Spleen (tissue), 7 donors: Measurements from ENCODE around the gene GIT1.

Experiments
- CTCF ChIP-seq, 11 experiments: fragments of 200-600 bp in 7 of 11; fragments of 450-650 bp in 4 of 11; sonication (generic) in 4 of 11; IDR thresholded peaks in 8 of 11; conservative IDR thresholded peaks in 3 of 11; 1 replicate in 7 of 11; 2 replicates in 4 of 11; pipeline versions ENCODE4 v1.4.0 to v1.8.0; 2016 to 2021; ENCODE audit warnings: antibody characterized with exemption in 11 of 11, inconsistent platforms in 4 of 11, mild to moderate bottlenecking in 1 of 11
- POLR2A ChIP-seq, 3 donors: fragments of 450-650 bp; IDR thresholded peaks; one replicate each; pipeline ENCODE4 v1.5.1; 2017; ENCODE audit warnings: antibody characterized with exemption in 3 of 3, mild to moderate bottlenecking in 1 of 3
- POLR2AphosphoS5 ChIP-seq, 3 donors: sonication (generic); formaldehyde crosslinking; IDR thresholded peaks; one replicate each; pipeline ENCODE4 v1.5.1; 2017; ENCODE audit warnings: antibody characterized with exemption in 3 of 3
- donor health status: DM: no; HTN: no; CAD: no; lungs with moderate emphysema.
- donor health status: DM: no; HTN: no; CAD: no.
- donor health status: DM: no; HTN: no; CAD: no.

- TF ChIP-seq CTCF (IDR thresholded peaks at IDR 0.05 in 8 of 11, conservative IDR thresholded peaks at IDR 0.05 in 3 of 11) (no peak), POLR2AphosphoS5 (IDR thresholded peaks at IDR 0.05) (peak in 2 of 3 donors; percentile 53 to 63), POLR2A (IDR thresholded peaks at IDR 0.05) (no peak)
These were observed 35.7 kb upstream of the GIT1 start for GRCh38 chr17:29625037-29625750.
